ENCODE measurements around the gene RFX2.

GRCh38 chr19:5995606-5996005, 114.7 kb downstream of the RFX2 start:
- TF ChIP-seq, protein P1, sequence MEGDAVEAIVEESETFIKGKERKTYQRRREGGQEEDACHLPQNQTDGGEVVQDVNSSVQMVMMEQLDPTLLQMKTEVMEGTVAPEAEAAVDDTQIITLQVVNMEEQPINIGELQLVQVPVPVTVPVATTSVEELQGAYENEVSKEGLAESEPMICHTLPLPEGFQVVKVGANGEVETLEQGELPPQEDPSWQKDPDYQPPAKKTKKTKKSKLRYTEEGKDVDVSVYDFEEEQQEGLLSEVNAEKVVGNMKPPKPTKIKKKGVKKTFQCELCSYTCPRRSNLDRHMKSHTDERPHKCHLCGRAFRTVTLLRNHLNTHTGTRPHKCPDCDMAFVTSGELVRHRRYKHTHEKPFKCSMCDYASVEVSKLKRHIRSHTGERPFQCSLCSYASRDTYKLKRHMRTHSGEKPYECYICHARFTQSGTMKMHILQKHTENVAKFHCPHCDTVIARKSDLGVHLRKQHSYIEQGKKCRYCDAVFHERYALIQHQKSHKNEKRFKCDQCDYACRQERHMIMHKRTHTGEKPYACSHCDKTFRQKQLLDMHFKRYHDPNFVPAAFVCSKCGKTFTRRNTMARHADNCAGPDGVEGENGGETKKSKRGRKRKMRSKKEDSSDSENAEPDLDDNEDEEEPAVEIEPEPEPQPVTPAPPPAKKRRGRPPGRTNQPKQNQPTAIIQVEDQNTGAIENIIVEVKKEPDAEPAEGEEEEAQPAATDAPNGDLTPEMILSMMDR (IDR thresholded peaks at IDR 0.05): no peak
- TF ChIP-seq EP300 (IDR thresholded peaks at IDR 0.05) (no peak), POLR2A (IDR thresholded peaks at IDR 0.05) (no peak)

All from ovary (tissue), 3 donors.